Measurements from ENCODE around the gene NPSR1. TPM values are rescaled to one million over a fixed set of nuclear protein-coding genes. Genes with fewer than 3 reads are reported as not detected.

Gene NPSR1
- total and polyA plus RNA-seq, 12 donors = not detected

- no peak for ATAC-seq
- intact Hi-C loops (cut with DNase I) = no loop called here
Observed at GRCh38 chr7:34687529-34687928, 29.5 kb downstream of the NPSR1 start.

GRCh38 chr7:34696415-34696814 lies 38.4 kb downstream of the NPSR1 start:
- Histone ChIP-seq H3K4me3 (no peak overlapping the region), H3K27ac (no peak overlapping the region), H3K27me3 (no peaks in the 10 kb centered on the region), H3K9me3 (peaks cover 0 to 58% (median 17%) of the 10 kb centered on the region in 11 donors), H3K4me1 (no peaks in the 10 kb centered on the region), H3K36me3 (no peaks in the 10 kb centered on the region)
- no peak for ATAC-seq
- WGBS, 2 donors = 97% methylated on average over 1 of the region's 1 CpG
- intact Hi-C loops (cut with DNase I) = no loop called here
- no peak for TF ChIP-seq CTCF (IDR thresholded peaks at IDR 0.05)
- DNase-seq = no peak

More at GRCh38 chr7:34687529-34687928, 29.5 kb downstream of the NPSR1 start:
- H3K4me1 ChIP-seq = no peaks in the 10 kb centered on the region
- 80 to 90% methylated on average over 2 of the region's 2 CpGs for WGBS, 2 donors
- no peak for DNase-seq
- no peak overlapping the region for H3K4me3 ChIP-seq
- H3K36me3 ChIP-seq = no peaks in the 10 kb centered on the region
- H3K27me3 ChIP-seq = no peaks in the 10 kb centered on the region
- peaks cover 0 to 19% (median 5%) of the 10 kb centered on the region in 11 donors for H3K9me3 ChIP-seq
- H3K27ac ChIP-seq = no peak overlapping the region
- no peak for TF ChIP-seq CTCF (IDR thresholded peaks at IDR 0.05)

GRCh38 chr7:34709771-34710170 lies 51.8 kb downstream of the NPSR1 start:
- 48 to 68% methylated on average over 2 of the region's 2 CpGs for WGBS, 2 donors
- Histone ChIP-seq H3K4me3 (no peak overlapping the region), H3K4me1 (peaks cover 0 to 7% (median 0%) of the 10 kb centered on the region in 9 donors), H3K9me3 (no peaks in the 10 kb centered on the region), H3K27ac (no peak overlapping the region), H3K36me3 (no peaks in the 10 kb centered on the region), H3K27me3 (no peaks in the 10 kb centered on the region)
- ATAC-seq (no peak), DNase-seq (no peak)
- no peak for TF ChIP-seq CTCF (IDR thresholded peaks at IDR 0.05)
- intact Hi-C loops (cut with DNase I) = no loop called here

- H3K4me3 ChIP-seq = no peak overlapping the region
- no peak for TF ChIP-seq CTCF (IDR thresholded peaks at IDR 0.05)
- no peak overlapping the region for H3K27ac ChIP-seq
- no peaks in the 10 kb centered on the region for H3K9me3 ChIP-seq
- no peaks in the 10 kb centered on the region for H3K27me3 ChIP-seq
- H3K36me3 ChIP-seq = no peaks in the 10 kb centered on the region
- intact Hi-C loops (cut with DNase I) = no loop called here
- 13 to 16% methylated on average over 1 of the region's 1 CpG for WGBS, 2 donors
- DNase-seq (no peak), ATAC-seq (peak; percentile 29 to 79 (median 66))
- peaks cover 0 to 14% (median 0%) of the 10 kb centered on the region in 9 donors for H3K4me1 ChIP-seq
Observed at GRCh38 chr7:34718867-34719266, 60.8 kb downstream of the NPSR1 start.
